Medulla oblongata (tissue), 1 donor: ENCODE results near the gene KRT16.
"Not testable (repeated sequence)": the region's sequence is repeated elsewhere in the genome, so short reads cannot be mapped to it uniquely, and the experiment has no call there.

ENCODE experiments used
- DNase-seq: peaks from one replicate; pipeline ENCODE4 v3.0.0-alpha.2; 2015; ENCODE audit errors: extremely low spot score

The KRT16 gene

DNA sequence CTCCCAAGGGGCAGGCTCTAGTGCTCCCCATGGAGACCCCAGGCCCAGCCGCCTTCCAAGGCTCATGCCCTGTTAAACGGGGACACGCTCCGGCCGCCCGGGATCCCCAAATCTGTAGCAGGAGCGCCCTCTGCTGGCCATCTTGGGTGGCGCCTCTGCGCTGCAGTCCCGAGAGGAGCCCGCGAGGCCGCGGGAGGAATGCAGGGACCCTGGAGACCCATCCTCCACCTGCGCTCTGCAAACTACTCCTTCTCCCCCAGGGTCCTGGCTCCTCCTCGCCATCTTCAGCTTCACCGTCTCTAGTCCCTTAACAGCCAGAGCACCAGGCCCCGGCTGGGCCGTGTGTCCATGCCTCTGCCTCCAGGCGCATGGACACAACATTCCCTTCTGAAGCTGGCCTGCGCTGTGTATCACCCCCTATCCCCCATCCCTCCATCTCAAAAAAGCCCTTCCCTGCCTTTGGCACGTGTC is 35.4 kb upstream of the KRT16 start:
- DNase-seq = peak; percentile 85

GRCh38 chr17:41647038-41647813 is 34.7 kb upstream of the KRT16 start:
- no peak for DNase-seq

DNA sequence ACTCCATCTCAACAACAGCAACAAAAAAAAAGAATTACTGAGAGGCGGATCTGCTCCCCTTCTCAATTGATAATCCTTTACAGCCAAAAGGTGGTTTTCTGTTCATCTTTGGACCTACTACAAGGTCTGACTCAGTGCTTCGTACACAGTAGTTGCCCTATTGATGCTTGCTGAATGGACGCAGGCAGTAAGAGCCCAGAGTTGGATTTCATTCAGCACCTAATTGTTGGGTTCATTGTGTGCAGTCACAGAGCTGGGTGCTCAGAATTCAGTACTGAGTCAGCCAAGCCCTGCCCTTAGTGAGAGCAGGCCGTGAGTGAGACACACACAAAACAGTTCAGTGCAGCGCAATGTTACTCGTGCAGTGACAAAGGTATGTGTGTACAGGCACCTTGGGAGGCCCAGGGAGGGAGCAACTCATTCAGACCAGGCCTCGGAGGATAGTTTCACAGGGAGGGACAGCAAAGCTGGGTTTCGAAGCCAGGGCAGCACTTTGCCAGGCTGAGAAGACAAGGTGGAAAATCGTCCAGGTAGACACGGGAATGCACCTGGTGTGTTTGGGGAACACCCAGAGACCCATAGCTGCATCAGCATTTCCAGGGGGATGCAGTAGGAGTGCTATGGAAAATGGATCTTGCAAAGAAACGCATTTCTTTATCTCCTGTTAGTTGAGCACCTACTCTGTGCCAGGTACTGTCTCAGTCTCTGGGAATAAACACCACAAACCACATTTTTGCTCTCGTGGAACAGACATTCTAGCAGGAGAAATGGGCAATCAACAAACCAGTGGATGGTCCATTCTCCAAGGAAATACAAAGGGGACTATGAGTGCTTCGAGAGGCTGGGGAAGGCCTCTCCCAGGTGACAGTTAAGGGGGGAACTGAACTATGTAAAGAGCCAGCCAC is 29.9 kb upstream of the KRT16 start:
- no peak for DNase-seq

DNA sequence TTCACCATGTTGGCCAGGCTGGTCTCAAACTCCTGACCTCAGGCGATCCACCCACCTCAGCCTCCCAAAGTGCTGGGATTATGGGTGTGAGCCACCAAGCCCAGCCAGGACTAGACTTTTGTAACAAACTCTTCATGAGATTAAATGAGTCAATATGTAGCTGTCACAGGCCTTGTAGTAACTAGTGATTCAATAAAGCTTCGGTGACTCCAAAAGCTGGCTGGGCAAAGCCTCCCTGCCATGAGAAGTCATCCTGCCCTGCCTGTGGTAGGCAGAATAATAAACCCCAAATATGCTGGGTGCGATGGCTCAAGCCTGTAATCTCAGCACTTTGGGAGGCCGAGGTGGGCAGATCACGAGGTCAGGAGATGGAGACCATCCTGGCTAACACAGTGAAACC is 28.0 kb upstream of the KRT16 start:
- DNase-seq = not testable (repeated sequence)

GRCh38 chr17:41639492-41640473 is 27.2 kb upstream of the KRT16 start:
- no peak for DNase-seq

- DNase-seq = no peak
Measured at GRCh38 chr17:41638941-41639340, 26.4 kb upstream of the KRT16 start.

GRCh38 chr17:41638194-41638593 is 25.6 kb upstream of the KRT16 start:
- DNase-seq = no peak

DNA sequence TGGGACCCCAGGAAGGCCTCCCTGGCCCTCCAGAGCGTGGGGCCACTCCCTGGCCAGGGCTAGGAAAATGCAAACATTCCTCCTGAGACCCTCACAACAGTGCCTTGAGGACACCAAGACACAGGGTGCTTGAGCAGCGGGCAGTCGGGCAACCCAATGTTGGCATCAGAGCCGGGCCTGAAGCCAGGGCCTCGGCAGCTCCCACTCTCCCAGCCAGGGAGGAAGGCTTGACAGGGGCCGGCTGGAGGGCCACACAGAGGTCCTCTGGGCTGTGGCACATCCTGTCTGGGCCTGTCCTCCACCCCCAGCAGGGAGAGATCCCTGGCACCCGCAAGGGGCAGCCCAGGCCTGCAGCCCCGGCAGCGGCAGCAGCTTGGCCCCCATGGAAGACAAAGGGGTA is 24.1 kb upstream of the KRT16 start:
- DNase-seq = no peak

- no peak for DNase-seq
Measured at GRCh38 chr17:41635121-41636097, 22.8 kb upstream of the KRT16 start.

- DNase-seq = no peak
Measured at GRCh38 chr17:41634639-41635038, 22.1 kb upstream of the KRT16 start.

- DNase-seq = no peak
Measured at GRCh38 chr17:41633556-41634199, 21.1 kb upstream of the KRT16 start.

- no peak for DNase-seq
Measured at GRCh38 chr17:41632482-41633105, 20.0 kb upstream of the KRT16 start.

DNA sequence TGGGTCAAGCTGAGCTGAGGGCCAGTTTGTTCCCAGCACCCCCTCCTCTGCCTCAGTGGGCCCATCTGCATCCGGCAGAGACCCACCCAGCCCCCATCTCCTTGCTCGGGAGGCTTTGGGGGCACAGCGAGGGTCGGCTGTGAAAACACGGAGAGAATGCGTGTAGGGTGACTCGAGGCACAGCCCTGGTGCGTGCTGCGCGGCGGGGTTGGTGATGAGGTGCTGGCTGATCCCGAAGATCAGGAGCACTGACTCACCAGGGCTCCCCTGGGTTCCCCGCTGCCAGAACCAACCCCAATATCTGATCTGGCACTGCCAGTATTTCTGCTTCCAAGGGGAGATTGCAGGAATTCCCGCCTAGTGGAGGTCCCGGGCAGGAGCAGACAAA is 19.3 kb upstream of the KRT16 start:
- DNase-seq = no peak

DNA sequence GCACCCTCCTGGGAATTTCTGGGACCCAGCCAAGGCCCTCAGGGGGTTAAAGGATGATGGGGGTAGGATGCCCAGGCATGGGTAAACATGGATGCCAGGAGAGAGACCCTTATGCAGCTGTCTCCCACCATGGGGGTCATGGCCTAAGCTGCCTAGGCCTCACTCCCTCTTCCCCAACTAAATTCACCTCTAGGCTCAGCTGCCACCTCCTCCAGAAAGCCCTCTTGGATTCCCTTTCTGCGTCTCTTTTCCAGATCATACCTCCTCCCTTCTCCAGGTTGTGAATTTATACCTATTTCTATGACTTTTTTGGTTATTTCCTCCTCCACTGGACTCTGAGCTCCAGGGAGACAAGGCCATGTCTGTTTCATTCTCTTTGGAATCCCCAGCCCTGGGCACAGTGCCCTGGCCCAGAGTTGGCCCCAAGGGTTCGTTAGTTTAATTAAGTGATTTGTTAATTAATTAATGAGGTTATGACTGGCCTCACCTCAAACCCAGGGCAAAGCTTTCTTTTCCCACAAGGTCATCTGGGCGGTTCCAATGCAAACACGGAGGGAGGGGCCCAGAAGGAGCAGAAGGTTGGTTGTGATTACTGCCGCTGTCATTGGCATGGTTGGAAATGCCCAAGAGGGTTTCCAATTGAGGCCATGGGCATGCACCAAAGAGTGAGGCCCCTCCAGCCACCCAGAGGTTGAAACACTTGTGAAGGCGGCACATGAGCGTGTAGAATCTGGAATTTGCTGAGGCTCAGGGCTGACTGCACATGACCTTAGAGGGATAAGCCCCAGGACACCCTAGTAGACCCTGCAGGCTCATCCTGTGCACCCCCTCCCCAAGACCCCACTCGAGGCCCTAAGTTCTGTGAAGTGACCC is 18.7 kb upstream of the KRT16 start:
- DNase-seq = no peak

DNA sequence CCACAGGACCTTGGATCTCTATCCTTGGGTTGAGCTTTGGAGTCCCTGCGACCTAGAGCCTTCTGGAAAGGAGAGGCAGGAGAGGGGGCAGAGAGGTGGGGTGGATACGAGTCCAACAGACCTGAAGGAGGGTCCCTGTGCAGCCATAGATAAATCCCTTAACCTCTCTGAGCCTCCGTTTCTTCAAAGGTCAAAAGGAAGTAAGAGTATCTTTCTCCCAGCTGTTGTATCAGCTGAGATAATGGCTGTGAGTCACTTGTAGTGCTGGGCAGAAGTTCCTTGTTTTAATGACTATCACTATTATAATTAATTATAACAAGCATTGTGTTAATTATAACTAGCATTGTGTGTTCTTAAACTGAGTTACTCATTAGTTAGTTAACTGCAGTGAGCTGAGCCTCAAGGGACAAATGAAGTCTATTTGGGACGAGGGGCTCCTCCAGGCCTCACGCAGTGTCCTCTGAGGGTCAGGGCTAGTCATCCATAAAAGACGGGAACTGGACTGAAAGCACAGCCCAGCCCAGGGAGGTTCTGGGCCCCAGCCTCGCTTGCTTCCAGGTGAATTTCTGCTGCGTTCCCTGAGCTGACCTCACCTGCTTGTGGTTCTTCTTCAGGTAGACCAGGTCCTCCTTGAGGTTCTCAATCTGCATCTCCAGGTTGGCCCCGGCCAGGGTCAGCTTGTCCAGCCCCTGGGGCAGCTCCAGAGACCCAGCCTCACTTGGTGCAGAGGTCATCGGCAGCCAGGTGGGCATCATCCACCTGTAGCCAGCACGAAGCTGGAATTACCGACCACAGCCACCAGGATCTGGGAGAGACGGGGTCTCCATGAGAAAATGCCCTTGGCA is 17.5 kb upstream of the KRT16 start:
- DNase-seq = no peak

DNA sequence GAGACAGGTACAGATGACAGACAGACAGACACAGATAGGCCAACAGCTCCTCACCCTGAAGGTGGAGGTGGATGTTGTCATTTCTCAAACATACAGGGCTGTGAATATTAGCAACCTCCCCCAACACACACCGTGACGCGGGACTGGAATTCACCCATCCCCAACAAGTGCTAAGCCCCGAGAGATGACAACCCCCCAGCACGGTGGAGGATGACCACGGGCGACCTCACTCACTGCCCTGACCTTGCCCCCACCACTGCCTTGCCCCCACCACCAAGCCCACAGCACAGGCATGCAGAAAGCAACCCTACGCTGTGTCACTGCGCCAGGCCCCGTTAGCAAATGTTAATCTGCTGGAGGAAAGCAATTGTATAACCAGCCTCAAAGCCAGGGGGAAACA is 16.7 kb upstream of the KRT16 start:
- no peak for DNase-seq

GRCh38 chr17:41628621-41629255 is 16.2 kb upstream of the KRT16 start:
- not testable (repeated sequence) for DNase-seq
